HepG2 (cell line): ENCODE measurements around the gene CSDE1. TPM values are rescaled to one million over a fixed set of nuclear protein-coding genes. Genes with fewer than 3 reads are reported as not detected.

Experiments
- CHCHD3 ChIP-seq: sonication (generic); formaldehyde crosslinking; IDR thresholded peaks from 2 replicates; pipeline ENCODE4 v1.8.0; 2022; ENCODE audit warnings: mild to moderate bottlenecking, missing genetic modification reagents, moderate library complexity
- HES4 ChIP-seq: sonication (generic); formaldehyde crosslinking; IDR thresholded peaks from 2 replicates; pipeline ENCODE4 v1.9.0; 2021; ENCODE audit warnings: mild to moderate bottlenecking, missing genetic modification reagents, borderline replicate concordance
- KDM3A ChIP-seq: IDR thresholded peaks from 2 replicates; pipeline ENCODE4 v1.6.1; 2018; ENCODE audit warnings: low read depth, missing compliant biosample characterization
- KDM6A ChIP-seq: IDR thresholded peaks from 2 replicates; pipeline ENCODE4 v1.6.1; 2016; ENCODE audit warnings: low read depth
- MZF1 ChIP-seq: sonication (generic); formaldehyde crosslinking; IDR thresholded peaks from 2 replicates; pipeline ENCODE4 v1.8.1; 2023; ENCODE audit warnings: mild to moderate bottlenecking, missing genetic modification reagents, borderline replicate concordance
- NKX3-1 ChIP-seq: sonication (generic); formaldehyde crosslinking; IDR thresholded peaks from 2 replicates; pipeline ENCODE4 v1.5.0; 2020; ENCODE audit warnings: missing genetic modification reagents
- NR2F2 ChIP-seq: IDR thresholded peaks from 2 replicates; pipeline ENCODE4 v1.6.1; 2012; ENCODE audit warnings: low read depth, inconsistent platforms, borderline replicate concordance
- STAT5B ChIP-seq: sonication (generic); formaldehyde crosslinking; IDR thresholded peaks from 2 replicates; pipeline ENCODE4 v1.4.0; 2020; ENCODE audit warnings: missing genetic modification reagents
- YEATS4 ChIP-seq: sonication (generic); formaldehyde crosslinking; IDR thresholded peaks from 2 replicates; pipeline ENCODE4 v1.4.0; 2020; ENCODE audit warnings: missing genetic modification reagents, borderline replicate concordance
- ZEB1 ChIP-seq: IDR thresholded peaks from 2 replicates; pipeline ENCODE4 v1.6.1; 2012; ENCODE audit warnings: mild to moderate bottlenecking, low read depth, inconsistent platforms; ENCODE audit not compliant: insufficient replicate concordance
- ZMYM3 ChIP-seq: sonication (generic); formaldehyde crosslinking; IDR thresholded peaks from 2 replicates; pipeline ENCODE4 v1.5.1; 2020; ENCODE audit warnings: mild to moderate bottlenecking, missing genetic modification reagents
- ZNF761 ChIP-seq: sonication (generic); formaldehyde crosslinking; conservative IDR thresholded peaks from 2 replicates; pipeline ENCODE4 v1.4.0; 2020; ENCODE audit warnings: mild to moderate bottlenecking, missing genetic modification reagents
- polyA plus RNA-seq, 8 experiments: library from polyadenylated mRNA; depleted of rRNA in 3 of 8; stranded (reverse) in 7 of 8; unstranded in 1 of 8; fragments of >200 nt; fragmentation: Illumina TruSeq in 4 of 8; extraction: Trizol in 4 of 8; gene quantifications; 2 replicates each; pipeline versions ENCODE4 v1.2.1 to v1.2.3, GENCODE V29; 2011 to 2016; ENCODE audit warnings: low read depth in 4 of 8, missing spikeins in 1 of 8, mixed read lengths in 1 of 8; ENCODE audit not compliant: insufficient read depth in 1 of 8
- total RNA-seq, 5 experiments: library from RNA; depleted of rRNA; stranded (reverse); fragments of >200 nt; fragmentation: Illumina TruSeq; extraction: Trizol; gene quantifications; 2 replicates each; pipeline ENCODE4 v1.2.3, GENCODE V29; 2016; ENCODE audit warnings: low read depth in 1 of 5
- TF ChIP-seq, protein P1 (sequence below), 2 experiments: fragments of 450-650 bp in 1 of 2; sonication (generic) in 1 of 2; formaldehyde crosslinking in 1 of 2; IDR thresholded peaks; 2 replicates each; pipeline versions ENCODE4 v1.6.1 to v1.8.0; 2016 to 2022; ENCODE audit warnings: antibody characterized with exemption in 1 of 2, mild to moderate bottlenecking in 1 of 2, missing genetic modification reagents in 1 of 2
- TF ChIP-seq, protein P2 (sequence below): IDR thresholded peaks from 2 replicates; pipeline ENCODE4 v1.6.1; 2016; ENCODE audit warnings: low read depth, missing genetic modification reagents, missing compliant biosample characterization

Gene CSDE1
- total and polyA plus RNA-seq, 2 of the 13 experiments (the other 11 are each of a cell fraction or from before 2014, with no cell fraction given): 150 to 313 TPM

DNA sequence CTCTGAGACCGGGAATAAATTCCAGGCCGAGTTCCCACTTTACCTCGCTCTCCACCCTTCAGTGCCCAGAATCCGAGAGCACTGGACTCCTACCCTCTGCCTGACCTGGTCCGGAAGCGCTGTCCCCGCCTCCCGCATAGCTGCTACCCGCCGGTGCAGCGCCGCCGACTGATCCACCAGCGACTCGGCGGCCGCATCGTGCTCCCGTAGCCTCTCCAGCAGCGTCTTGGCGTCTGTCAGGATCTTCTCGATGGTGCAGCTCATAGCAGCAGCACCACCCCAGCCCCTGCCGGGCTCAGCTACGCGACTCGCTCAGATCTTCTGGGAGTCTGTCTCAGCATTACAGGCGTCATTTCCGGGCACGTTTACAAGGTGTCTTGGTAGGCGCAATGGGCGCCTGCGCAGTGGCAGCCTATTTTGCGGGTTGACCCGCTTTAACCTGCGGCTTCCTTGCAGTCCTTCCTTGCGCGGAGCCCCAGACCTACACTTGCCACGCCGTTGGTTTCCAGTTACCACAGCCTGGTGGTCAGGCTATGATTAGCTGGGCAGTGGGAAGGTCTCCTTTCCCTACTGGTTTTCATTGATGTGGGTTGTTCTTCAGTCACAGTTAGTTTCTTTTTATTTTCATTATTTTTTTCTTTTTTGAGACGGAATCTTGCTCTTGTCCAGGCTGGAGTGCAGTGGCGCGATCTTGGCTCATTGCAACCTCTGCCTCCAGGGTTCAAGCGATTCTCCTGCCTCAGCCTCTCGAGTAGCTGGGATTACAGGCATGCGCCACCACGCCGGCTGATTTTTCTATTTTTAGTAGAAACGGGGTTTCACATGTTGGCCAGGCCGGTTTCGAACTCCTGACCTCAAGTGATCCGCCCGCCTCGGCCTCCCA is 22.8 kb upstream of the CSDE1 start, which contains the start of gene SIKE1 (continued):
- TF ChIP-seq, protein P1, sequence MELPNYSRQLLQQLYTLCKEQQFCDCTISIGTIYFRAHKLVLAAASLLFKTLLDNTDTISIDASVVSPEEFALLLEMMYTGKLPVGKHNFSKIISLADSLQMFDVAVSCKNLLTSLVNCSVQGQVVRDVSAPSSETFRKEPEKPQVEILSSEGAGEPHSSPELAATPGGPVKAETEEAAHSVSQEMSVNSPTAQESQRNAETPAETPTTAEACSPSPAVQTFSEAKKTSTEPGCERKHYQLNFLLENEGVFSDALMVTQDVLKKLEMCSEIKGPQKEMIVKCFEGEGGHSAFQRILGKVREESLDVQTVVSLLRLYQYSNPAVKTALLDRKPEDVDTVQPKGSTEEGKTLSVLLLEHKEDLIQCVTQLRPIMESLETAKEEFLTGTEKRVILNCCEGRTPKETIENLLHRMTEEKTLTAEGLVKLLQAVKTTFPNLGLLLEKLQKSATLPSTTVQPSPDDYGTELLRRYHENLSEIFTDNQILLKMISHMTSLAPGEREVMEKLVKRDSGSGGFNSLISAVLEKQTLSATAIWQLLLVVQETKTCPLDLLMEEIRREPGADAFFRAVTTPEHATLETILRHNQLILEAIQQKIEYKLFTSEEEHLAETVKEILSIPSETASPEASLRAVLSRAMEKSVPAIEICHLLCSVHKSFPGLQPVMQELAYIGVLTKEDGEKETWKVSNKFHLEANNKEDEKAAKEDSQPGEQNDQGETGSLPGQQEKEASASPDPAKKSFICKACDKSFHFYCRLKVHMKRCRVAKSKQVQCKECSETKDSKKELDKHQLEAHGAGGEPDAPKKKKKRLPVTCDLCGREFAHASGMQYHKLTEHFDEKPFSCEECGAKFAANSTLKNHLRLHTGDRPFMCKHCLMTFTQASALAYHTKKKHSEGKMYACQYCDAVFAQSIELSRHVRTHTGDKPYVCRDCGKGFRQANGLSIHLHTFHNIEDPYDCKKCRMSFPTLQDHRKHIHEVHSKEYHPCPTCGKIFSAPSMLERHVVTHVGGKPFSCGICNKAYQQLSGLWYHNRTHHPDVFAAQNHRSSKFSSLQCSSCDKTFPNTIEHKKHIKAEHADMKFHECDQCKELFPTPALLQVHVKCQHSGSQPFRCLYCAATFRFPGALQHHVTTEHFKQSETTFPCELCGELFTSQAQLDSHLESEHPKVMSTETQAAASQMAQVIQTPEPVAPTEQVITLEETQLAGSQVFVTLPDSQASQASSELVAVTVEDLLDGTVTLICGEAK (IDR thresholded peaks at IDR 0.05): no peak
- TF ChIP-seq, protein P1 (CRISPR knock-in tag; IDR thresholded peaks at IDR 0.05): peak; percentile 82; the same call in 1 of the 2 replicates
- TF ChIP-seq STAT5B (0 out of 2 replicates have a peak, but pooled peaks have one; percentile 43), YEATS4 (CRISPR knock-in tag) (peak; percentile 81), ZMYM3 (CRISPR knock-in tag) (no peak), HES4 (CRISPR knock-in tag) (peak; percentile 50; the same call in 1 of the 2 replicates), ZNF761 (CRISPR knock-in tag) (peak; percentile 79; the same call in 1 of the 2 replicates), ZEB1 (no peak), NKX3-1 (CRISPR knock-in tag) (0 out of 2 replicates have a peak, but pooled peaks have one; percentile 63), MZF1 (CRISPR knock-in tag) (no peak), KDM3A (no peak), NR2F2 (peak; percentile 25; the same call in 1 of the 2 replicates), CHCHD3 (no peak), KDM6A (CRISPR knock-in tag) (no peak)
- TF ChIP-seq, protein P2, sequence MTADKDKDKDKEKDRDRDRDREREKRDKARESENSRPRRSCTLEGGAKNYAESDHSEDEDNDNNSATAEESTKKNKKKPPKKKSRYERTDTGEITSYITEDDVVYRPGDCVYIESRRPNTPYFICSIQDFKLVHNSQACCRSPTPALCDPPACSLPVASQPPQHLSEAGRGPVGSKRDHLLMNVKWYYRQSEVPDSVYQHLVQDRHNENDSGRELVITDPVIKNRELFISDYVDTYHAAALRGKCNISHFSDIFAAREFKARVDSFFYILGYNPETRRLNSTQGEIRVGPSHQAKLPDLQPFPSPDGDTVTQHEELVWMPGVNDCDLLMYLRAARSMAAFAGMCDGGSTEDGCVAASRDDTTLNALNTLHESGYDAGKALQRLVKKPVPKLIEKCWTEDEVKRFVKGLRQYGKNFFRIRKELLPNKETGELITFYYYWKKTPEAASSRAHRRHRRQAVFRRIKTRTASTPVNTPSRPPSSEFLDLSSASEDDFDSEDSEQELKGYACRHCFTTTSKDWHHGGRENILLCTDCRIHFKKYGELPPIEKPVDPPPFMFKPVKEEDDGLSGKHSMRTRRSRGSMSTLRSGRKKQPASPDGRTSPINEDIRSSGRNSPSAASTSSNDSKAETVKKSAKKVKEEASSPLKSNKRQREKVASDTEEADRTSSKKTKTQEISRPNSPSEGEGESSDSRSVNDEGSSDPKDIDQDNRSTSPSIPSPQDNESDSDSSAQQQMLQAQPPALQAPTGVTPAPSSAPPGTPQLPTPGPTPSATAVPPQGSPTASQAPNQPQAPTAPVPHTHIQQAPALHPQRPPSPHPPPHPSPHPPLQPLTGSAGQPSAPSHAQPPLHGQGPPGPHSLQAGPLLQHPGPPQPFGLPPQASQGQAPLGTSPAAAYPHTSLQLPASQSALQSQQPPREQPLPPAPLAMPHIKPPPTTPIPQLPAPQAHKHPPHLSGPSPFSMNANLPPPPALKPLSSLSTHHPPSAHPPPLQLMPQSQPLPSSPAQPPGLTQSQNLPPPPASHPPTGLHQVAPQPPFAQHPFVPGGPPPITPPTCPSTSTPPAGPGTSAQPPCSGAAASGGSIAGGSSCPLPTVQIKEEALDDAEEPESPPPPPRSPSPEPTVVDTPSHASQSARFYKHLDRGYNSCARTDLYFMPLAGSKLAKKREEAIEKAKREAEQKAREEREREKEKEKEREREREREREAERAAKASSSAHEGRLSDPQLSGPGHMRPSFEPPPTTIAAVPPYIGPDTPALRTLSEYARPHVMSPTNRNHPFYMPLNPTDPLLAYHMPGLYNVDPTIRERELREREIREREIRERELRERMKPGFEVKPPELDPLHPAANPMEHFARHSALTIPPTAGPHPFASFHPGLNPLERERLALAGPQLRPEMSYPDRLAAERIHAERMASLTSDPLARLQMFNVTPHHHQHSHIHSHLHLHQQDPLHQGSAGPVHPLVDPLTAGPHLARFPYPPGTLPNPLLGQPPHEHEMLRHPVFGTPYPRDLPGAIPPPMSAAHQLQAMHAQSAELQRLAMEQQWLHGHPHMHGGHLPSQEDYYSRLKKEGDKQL: no peak
